HepG2 (cell line): ENCODE results near the gene DNAJC4.

ENCODE experiments used
- BCL6 ChIP-seq: IDR thresholded peaks from 2 replicates; pipeline ENCODE4 v1.6.1; 2016; ENCODE audit warnings: missing genetic modification reagents, missing compliant biosample characterization
- CHD2 ChIP-seq: IDR thresholded peaks from 2 replicates; pipeline ENCODE4 v1.6.1; 2011; ENCODE audit warnings: low read depth, low read length, improper control_type of control experiment
- EP300 ChIP-seq, 3 experiments: sonication (generic) in 1 of 3; formaldehyde crosslinking in 1 of 3; IDR thresholded peaks; 2 replicates each; pipeline versions ENCODE4 v1.5.1 to v1.6.1; 2011 to 2020; ENCODE audit warnings: low read depth in 2 of 3, low read length in 2 of 3, borderline replicate concordance in 1 of 3, improper control_type of control experiment in 1 of 3, mild to moderate bottlenecking in 1 of 3, missing genetic modification reagents in 1 of 3, moderate library complexity in 1 of 3
- MYC ChIP-seq: sonication (generic); formaldehyde crosslinking; IDR thresholded peaks from 2 replicates; pipeline ENCODE4 v1.9.0; 2021; ENCODE audit warnings: missing genetic modification reagents, borderline replicate concordance
- NBN ChIP-seq: fragments of 450-650 bp; conservative IDR thresholded peaks from 2 replicates; pipeline ENCODE4 v1.6.1; 2017
- NFYB ChIP-seq: sonication (generic); formaldehyde crosslinking; IDR thresholded peaks from 2 replicates; pipeline ENCODE4 v1.4.0; 2020; ENCODE audit warnings: missing genetic modification reagents
- RAD21 ChIP-seq: fragments of 450-650 bp; formaldehyde crosslinking; IDR thresholded peaks from 2 replicates; pipeline ENCODE4 v1.5.0; 2020; ENCODE audit warnings: mild to moderate bottlenecking
- SRF ChIP-seq: IDR thresholded peaks from 2 replicates; pipeline ENCODE4 v1.6.1; 2011; ENCODE audit warnings: mild to moderate bottlenecking, low read depth, low read length, moderate library complexity
- TSC22D2 ChIP-seq: sonication (generic); formaldehyde crosslinking; IDR thresholded peaks from 2 replicates; pipeline ENCODE4 v1.5.1; 2020; ENCODE audit warnings: missing genetic modification reagents, mild to moderate bottlenecking, borderline replicate concordance
- YY1 ChIP-seq: IDR thresholded peaks from 2 replicates; pipeline ENCODE4 v1.6.1; 2011; ENCODE audit warnings: low read length, low read depth, moderate library complexity, mild to moderate bottlenecking; ENCODE audit not compliant: insufficient read depth, insufficient replicate concordance
- TF ChIP-seq, protein P1 (sequence below): sonication (generic); formaldehyde crosslinking; IDR thresholded peaks from 2 replicates; pipeline ENCODE4 v1.5.0; 2020; ENCODE audit warnings: mild to moderate bottlenecking, missing genetic modification reagents, moderate library complexity
- TF ChIP-seq, protein P2 (sequence below), 2 experiments: IDR thresholded peaks; 2 replicates each; pipeline ENCODE4 v1.6.1; 2011 to 2012; ENCODE audit warnings: low read length in 2 of 2, borderline replicate concordance in 1 of 2, low read depth in 1 of 2, mild to moderate bottlenecking in 1 of 2, moderate library complexity in 1 of 2
- TF ChIP-seq, protein P3 (sequence below): sonication (generic); formaldehyde crosslinking; IDR thresholded peaks from 2 replicates; pipeline ENCODE4 v1.4.0; 2020; ENCODE audit warnings: missing genetic modification reagents
- TF ChIP-seq, protein P4 (sequence below): IDR thresholded peaks from 2 replicates; pipeline ENCODE4 v1.6.1; 2012; ENCODE audit warnings: inconsistent platforms

DNA sequence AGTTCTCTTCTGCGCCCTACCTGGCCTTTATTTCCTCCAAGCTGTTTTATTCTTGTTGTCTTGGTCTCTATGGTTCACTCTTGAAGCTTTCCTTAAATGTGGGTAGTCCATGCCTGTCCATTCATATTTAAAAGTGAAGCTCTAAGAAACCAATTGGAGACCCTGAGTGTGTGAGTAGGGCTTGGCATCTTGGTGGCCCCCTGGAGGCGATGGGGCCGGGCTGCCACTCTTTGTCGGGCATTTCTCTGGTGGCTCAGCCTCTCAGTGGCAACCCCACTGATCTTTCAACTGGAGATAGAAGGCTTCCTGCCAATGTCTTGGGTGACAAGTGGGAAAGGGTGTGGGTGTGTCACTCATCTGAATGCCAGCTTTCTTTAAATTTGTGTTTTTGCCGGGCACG is 13.5 kb upstream of the DNAJC4 start:
- TF ChIP-seq RAD21 (CRISPR knock-in tag) (no peak), BCL6 (CRISPR knock-in tag) (no peak), YY1 (no peak), CHD2 (no peak), EP300 (IDR thresholded peaks at IDR 0.05; ENCODE audit: low read depth in 2 of 2, low read length in 2 of 2) (no peak), EP300 (CRISPR knock-in tag; IDR thresholded peaks at IDR 0.05; ENCODE audit: borderline replicate concordance) (no peak), SRF (no peak), TSC22D2 (CRISPR knock-in tag) (no peak), NBN (no peak), MYC (CRISPR knock-in tag) (no peak), NFYB (no peak)
- TF ChIP-seq, protein P1, sequence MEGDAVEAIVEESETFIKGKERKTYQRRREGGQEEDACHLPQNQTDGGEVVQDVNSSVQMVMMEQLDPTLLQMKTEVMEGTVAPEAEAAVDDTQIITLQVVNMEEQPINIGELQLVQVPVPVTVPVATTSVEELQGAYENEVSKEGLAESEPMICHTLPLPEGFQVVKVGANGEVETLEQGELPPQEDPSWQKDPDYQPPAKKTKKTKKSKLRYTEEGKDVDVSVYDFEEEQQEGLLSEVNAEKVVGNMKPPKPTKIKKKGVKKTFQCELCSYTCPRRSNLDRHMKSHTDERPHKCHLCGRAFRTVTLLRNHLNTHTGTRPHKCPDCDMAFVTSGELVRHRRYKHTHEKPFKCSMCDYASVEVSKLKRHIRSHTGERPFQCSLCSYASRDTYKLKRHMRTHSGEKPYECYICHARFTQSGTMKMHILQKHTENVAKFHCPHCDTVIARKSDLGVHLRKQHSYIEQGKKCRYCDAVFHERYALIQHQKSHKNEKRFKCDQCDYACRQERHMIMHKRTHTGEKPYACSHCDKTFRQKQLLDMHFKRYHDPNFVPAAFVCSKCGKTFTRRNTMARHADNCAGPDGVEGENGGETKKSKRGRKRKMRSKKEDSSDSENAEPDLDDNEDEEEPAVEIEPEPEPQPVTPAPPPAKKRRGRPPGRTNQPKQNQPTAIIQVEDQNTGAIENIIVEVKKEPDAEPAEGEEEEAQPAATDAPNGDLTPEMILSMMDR (CRISPR knock-in tag), result no peak
- TF ChIP-seq, protein P2, sequence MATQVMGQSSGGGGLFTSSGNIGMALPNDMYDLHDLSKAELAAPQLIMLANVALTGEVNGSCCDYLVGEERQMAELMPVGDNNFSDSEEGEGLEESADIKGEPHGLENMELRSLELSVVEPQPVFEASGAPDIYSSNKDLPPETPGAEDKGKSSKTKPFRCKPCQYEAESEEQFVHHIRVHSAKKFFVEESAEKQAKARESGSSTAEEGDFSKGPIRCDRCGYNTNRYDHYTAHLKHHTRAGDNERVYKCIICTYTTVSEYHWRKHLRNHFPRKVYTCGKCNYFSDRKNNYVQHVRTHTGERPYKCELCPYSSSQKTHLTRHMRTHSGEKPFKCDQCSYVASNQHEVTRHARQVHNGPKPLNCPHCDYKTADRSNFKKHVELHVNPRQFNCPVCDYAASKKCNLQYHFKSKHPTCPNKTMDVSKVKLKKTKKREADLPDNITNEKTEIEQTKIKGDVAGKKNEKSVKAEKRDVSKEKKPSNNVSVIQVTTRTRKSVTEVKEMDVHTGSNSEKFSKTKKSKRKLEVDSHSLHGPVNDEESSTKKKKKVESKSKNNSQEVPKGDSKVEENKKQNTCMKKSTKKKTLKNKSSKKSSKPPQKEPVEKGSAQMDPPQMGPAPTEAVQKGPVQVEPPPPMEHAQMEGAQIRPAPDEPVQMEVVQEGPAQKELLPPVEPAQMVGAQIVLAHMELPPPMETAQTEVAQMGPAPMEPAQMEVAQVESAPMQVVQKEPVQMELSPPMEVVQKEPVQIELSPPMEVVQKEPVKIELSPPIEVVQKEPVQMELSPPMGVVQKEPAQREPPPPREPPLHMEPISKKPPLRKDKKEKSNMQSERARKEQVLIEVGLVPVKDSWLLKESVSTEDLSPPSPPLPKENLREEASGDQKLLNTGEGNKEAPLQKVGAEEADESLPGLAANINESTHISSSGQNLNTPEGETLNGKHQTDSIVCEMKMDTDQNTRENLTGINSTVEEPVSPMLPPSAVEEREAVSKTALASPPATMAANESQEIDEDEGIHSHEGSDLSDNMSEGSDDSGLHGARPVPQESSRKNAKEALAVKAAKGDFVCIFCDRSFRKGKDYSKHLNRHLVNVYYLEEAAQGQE (IDR thresholded peaks at IDR 0.05; ENCODE audit: borderline replicate concordance in 1 of 2, low read depth in 1 of 2, low read length in 2 of 2), result no peak
- TF ChIP-seq, protein P3, sequence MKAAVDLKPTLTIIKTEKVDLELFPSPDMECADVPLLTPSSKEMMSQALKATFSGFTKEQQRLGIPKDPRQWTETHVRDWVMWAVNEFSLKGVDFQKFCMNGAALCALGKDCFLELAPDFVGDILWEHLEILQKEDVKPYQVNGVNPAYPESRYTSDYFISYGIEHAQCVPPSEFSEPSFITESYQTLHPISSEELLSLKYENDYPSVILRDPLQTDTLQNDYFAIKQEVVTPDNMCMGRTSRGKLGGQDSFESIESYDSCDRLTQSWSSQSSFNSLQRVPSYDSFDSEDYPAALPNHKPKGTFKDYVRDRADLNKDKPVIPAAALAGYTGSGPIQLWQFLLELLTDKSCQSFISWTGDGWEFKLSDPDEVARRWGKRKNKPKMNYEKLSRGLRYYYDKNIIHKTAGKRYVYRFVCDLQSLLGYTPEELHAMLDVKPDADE, result no peak
- TF ChIP-seq, protein P4, sequence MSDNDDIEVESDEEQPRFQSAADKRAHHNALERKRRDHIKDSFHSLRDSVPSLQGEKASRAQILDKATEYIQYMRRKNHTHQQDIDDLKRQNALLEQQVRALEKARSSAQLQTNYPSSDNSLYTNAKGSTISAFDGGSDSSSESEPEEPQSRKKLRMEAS, result no peak
